PC-9 (cell line): Measurements from ENCODE around the gene CACNA1S.

Experiments used
- EZH2 ChIP-seq: fragments of 200-600 bp; sonication (generic); IDR thresholded peaks from 2 replicates; pipeline ENCODE4 v1.8.0; 2017; ENCODE audit warnings: antibody characterized with exemption, low read depth
- TF ChIP-seq, protein P1 (sequence below): fragments of 200-600 bp; sonication (generic); conservative IDR thresholded peaks from 2 replicates; pipeline ENCODE4 v1.6.1; 2017; ENCODE audit warnings: mixed run types, antibody characterized with exemption, mild to moderate bottlenecking, moderate library complexity

DNA sequence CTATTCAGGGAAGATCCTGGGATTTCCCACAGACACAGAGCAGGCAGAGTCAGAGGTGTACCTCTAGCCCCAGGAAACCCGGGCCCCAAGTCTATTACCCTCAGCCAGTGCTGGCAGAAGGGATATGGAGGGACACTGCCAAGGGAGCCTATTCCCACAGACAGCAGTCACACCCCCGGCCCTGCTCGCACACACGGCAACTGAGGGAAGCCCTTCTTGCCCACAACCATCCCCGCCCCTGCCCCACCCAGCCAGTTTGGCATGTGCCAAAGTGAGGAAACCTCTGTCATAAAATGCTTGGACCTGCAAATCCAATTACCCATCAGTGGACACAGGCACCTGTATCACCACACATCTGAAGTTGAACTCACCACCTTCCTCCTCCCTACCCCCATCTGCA is 6.5 kb downstream of the CACNA1S start:
- TF ChIP-seq, protein P1, sequence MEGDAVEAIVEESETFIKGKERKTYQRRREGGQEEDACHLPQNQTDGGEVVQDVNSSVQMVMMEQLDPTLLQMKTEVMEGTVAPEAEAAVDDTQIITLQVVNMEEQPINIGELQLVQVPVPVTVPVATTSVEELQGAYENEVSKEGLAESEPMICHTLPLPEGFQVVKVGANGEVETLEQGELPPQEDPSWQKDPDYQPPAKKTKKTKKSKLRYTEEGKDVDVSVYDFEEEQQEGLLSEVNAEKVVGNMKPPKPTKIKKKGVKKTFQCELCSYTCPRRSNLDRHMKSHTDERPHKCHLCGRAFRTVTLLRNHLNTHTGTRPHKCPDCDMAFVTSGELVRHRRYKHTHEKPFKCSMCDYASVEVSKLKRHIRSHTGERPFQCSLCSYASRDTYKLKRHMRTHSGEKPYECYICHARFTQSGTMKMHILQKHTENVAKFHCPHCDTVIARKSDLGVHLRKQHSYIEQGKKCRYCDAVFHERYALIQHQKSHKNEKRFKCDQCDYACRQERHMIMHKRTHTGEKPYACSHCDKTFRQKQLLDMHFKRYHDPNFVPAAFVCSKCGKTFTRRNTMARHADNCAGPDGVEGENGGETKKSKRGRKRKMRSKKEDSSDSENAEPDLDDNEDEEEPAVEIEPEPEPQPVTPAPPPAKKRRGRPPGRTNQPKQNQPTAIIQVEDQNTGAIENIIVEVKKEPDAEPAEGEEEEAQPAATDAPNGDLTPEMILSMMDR: no peak
- TF ChIP-seq EZH2: no peak
